ENCODE results near the gene CSMD2.
"Not testable (repeated sequence)": the region's sequence is repeated elsewhere in the genome, so short reads cannot be mapped to it uniquely, and the experiment has no call there.

Gene CSMD2

GRCh38 chr1:34113887-34114286, 51.1 kb downstream of the CSMD2 start:
- Histone ChIP-seq H3K9me3 (ENCODE audit: severe bottlenecking) (no peaks in the 10 kb centered on the region), H3K27ac (no peak overlapping the region), H3K27me3 (ENCODE audit: insufficient read depth, low read depth, severe bottlenecking) (peaks cover 31% of the 10 kb centered on the region), H3K36me3 (no peaks in the 10 kb centered on the region), H3K4me3 (ENCODE audit: low read depth, low read length) (no peak overlapping the region)
- no peak for DNase-seq
- TF ChIP-seq CTCF (IDR thresholded peaks at IDR 0.05; ENCODE audit: low read depth, low read length), result no peak

- Histone ChIP-seq H3K27ac (no peak overlapping the region), H3K36me3 (no peaks in the 10 kb centered on the region), H3K4me3 (ENCODE audit: low read depth, low read length) (no peak overlapping the region), H3K9me3 (ENCODE audit: severe bottlenecking) (no peaks in the 10 kb centered on the region), H3K27me3 (ENCODE audit: insufficient read depth, low read depth, severe bottlenecking) (peaks cover 36% of the 10 kb centered on the region)
- no peak for TF ChIP-seq CTCF (IDR thresholded peaks at IDR 0.05; ENCODE audit: low read depth, low read length)
- DNase-seq, result no peak
Measured at GRCh38 chr1:34113362-34113761, 51.7 kb downstream of the CSMD2 start.

GRCh38 chr1:34108711-34109110, 56.3 kb downstream of the CSMD2 start:
- H3K4me3 ChIP-seq (ENCODE audit: low read depth, low read length), result no peak overlapping the region
- H3K27ac ChIP-seq, result no peak overlapping the region
- no peaks in the 10 kb centered on the region for H3K36me3 ChIP-seq
- H3K27me3 ChIP-seq (ENCODE audit: insufficient read depth, low read depth, severe bottlenecking), result peaks cover 52% of the 10 kb centered on the region
- no peak for TF ChIP-seq CTCF (IDR thresholded peaks at IDR 0.05; ENCODE audit: low read depth, low read length)
- H3K9me3 ChIP-seq (ENCODE audit: severe bottlenecking), result no peaks in the 10 kb centered on the region
- no peak for DNase-seq

GRCh38 chr1:34108269-34108668, 56.8 kb downstream of the CSMD2 start:
- no peak for TF ChIP-seq CTCF (IDR thresholded peaks at IDR 0.05; ENCODE audit: low read depth, low read length)
- Histone ChIP-seq H3K4me3 (ENCODE audit: low read depth, low read length) (no peak overlapping the region), H3K27ac (no peak overlapping the region), H3K36me3 (no peaks in the 10 kb centered on the region), H3K9me3 (ENCODE audit: severe bottlenecking) (no peaks in the 10 kb centered on the region), H3K27me3 (ENCODE audit: insufficient read depth, low read depth, severe bottlenecking) (peaks cover 56% of the 10 kb centered on the region)
- DNase-seq, result no peak

- H3K36me3 ChIP-seq, result no peaks in the 10 kb centered on the region
- no peak overlapping the region for H3K27ac ChIP-seq
- no peak for DNase-seq
- TF ChIP-seq CTCF (IDR thresholded peaks at IDR 0.05; ENCODE audit: low read depth, low read length), result no peak
- peaks cover 46% of the 10 kb centered on the region for H3K27me3 ChIP-seq (ENCODE audit: insufficient read depth, low read depth, severe bottlenecking)
- no peak overlapping the region for H3K4me3 ChIP-seq (ENCODE audit: low read depth, low read length)
- peaks cover 6% of the 10 kb centered on the region for H3K9me3 ChIP-seq (ENCODE audit: severe bottlenecking)
Measured at GRCh38 chr1:34101151-34101550, 63.9 kb downstream of the CSMD2 start.

GRCh38 chr1:34100332-34100731, 64.7 kb downstream of the CSMD2 start:
- no peaks in the 10 kb centered on the region for H3K36me3 ChIP-seq
- TF ChIP-seq CTCF (IDR thresholded peaks at IDR 0.05; ENCODE audit: low read depth, low read length), result no peak
- peaks cover 43% of the 10 kb centered on the region for H3K27me3 ChIP-seq (ENCODE audit: insufficient read depth, low read depth, severe bottlenecking)
- no peak overlapping the region for H3K4me3 ChIP-seq (ENCODE audit: low read depth, low read length)
- no peak overlapping the region for H3K27ac ChIP-seq
- H3K9me3 ChIP-seq (ENCODE audit: severe bottlenecking), result peaks cover 6% of the 10 kb centered on the region
- no peak for DNase-seq

- H3K4me3 ChIP-seq (ENCODE audit: low read depth, low read length); DNase-seq; H3K27ac ChIP-seq; H3K9me3 ChIP-seq (ENCODE audit: severe bottlenecking); H3K36me3 ChIP-seq: not testable (repeated sequence)
- peaks cover 34% of the 10 kb centered on the region for H3K27me3 ChIP-seq (ENCODE audit: insufficient read depth, low read depth, severe bottlenecking)
Measured at GRCh38 chr1:34092399-34092798, 72.6 kb downstream of the CSMD2 start.

Data from WERI-Rb-1 (cell line).